ENCODE measurements around the gene RIPPLY2.
A peak's percentile ranks its signal among the peaks of the same experiment; 100 is the strongest.

Gene RIPPLY2

DNA sequence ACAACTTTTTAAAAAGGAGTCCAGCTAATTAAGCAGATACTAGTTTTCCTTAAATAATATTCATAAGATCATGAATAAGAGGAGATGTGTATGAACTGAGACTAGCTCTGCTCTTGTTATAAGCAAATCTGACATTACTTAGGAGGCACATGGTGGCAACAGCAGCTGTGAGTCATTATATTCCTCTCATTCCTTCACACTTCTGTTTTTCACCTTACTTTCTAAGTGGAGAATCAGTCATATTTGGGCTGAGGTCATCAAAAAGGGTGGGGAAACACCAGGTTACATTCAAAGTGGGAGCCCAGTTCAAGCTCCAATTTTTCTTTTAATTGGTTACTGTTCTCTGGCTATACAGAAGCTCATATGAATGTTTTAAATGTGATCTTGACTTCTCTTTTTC lies 6.0 kb upstream of the RIPPLY2 start:
- DNase-seq (ENCODE audit: insufficient read length, low spot score) (no peak), FAIRE-seq (no peak)
- TF ChIP-seq POLR2A (IDR thresholded peaks at IDR 0.05; ENCODE audit: low read depth, low read length), result no peak

GRCh38 chr6:83849127-83849526 lies 4.0 kb upstream of the RIPPLY2 start:
- no peak for FAIRE-seq
- TF ChIP-seq POLR2A (IDR thresholded peaks at IDR 0.05; ENCODE audit: low read depth, low read length), result no peak

GRCh38 chr6:83849610-83850009 lies 3.5 kb upstream of the RIPPLY2 start:
- no peak for TF ChIP-seq POLR2A (IDR thresholded peaks at IDR 0.05; ENCODE audit: low read depth, low read length)
- DNase-seq (ENCODE audit: insufficient read length, low spot score) (no peak), FAIRE-seq (no peak)

More at GRCh38 chr6:83849127-83849526, 4.0 kb upstream of the RIPPLY2 start:
- DNase-seq (ENCODE audit: insufficient read length, low spot score), result no peak

DNA sequence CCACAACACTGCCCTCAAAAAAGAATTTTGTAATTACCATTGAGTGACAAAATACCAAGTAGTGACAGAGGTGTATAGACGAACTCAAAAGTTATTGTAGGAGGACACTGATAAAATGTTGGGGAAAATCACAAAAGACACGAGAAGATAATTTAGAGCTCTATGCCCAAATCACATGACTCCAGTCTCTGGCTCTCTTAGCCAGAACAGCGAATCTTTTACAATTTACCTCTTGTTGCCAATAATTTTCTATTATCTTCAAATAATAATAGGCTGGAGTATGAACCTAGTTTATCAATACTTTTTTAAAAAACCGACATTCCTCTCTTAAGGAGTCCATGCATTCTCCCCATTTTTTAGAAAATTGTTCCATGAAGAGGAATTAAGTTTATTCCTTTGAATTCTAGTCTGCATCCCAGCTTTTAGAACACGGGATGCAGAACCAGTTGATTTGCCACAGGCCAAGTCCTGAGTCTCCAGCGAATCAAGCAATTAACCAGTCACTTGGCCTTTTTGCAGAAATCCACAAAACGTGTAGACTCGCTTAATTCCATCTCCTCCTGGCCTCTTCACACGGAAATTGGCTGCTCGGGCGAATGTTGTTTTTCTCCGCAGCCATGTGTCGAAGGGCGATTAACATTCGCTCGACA lies 507 bp upstream of the RIPPLY2 start:
- no peak for TF ChIP-seq POLR2A (IDR thresholded peaks at IDR 0.05; ENCODE audit: low read depth, low read length)
- no peak for FAIRE-seq

GRCh38 chr6:83854001-83854501 lies 891 bp downstream of the RIPPLY2 start:
- no peak for TF ChIP-seq POLR2A (IDR thresholded peaks at IDR 0.05; ENCODE audit: low read depth, low read length)
- no peak for FAIRE-seq
- no peak for DNase-seq (ENCODE audit: insufficient read length, low spot score)

More for the DNA sequence above, 507 bp upstream of the RIPPLY2 start:
- no peak for DNase-seq (ENCODE audit: insufficient read length, low spot score)

DNA sequence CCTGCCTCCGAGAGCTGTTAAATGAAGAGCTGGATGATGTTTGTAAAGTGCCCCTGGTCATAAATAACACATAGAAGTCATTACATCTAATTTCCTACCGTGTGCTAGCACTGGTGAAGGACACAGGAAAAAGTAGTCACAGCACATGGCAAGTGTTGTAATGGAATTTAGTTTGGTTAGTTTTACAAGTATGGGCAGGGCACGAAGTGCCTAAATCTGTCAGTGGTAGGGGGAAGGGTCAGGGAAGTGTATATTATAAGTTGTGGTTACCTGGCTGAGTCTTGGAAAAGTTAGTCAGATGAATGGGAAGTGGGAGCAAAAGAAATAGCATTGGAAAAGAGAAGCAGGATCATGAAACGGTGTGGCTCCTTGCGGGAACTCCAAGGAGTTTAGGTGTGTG lies 1.6 kb downstream of the RIPPLY2 start:
- no peak for TF ChIP-seq POLR2A (IDR thresholded peaks at IDR 0.05; ENCODE audit: low read depth, low read length)
- no peak for DNase-seq (ENCODE audit: insufficient read length, low spot score)
- no peak for FAIRE-seq

- FAIRE-seq (peak; percentile 99), DNase-seq (ENCODE audit: insufficient read length, low spot score) (peak; percentile 88)
Observed at GRCh38 chr6:83859410-83860358, 6.5 kb downstream of the RIPPLY2 start, which contains the start of gene CYB5R4. TSS of gene CYB5R4 (plus strand) at chr6:83859689. CDS start at chr6:83859783, 94 bp downstream.

DNA sequence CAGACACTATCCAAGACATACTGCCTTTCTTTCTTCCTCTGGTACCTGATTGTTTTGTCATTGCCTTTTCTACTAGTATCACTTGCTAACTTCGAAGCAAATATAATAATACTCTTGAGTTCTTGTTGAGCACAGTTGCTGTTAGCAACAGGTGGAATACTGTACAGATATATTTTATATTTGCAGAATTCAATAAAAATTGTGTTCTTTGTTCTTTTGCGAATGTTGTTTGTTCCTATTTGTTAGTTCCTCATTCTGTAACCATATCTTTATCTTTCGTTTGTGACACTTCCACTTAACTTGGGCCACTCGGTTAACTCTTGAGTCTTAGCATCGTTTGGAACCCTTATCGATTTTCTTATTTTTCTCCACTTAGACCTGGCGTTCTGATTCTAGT lies 7.2 kb downstream of the RIPPLY2 start:
- no peak for DNase-seq (ENCODE audit: insufficient read length, low spot score)
- FAIRE-seq, result no peak
- no peak for TF ChIP-seq POLR2A (IDR thresholded peaks at IDR 0.05; ENCODE audit: low read depth, low read length)

More at GRCh38 chr6:83859410-83860358, 6.5 kb downstream of the RIPPLY2 start, which contains the start of gene CYB5R4:
- TF ChIP-seq POLR2A (IDR thresholded peaks at IDR 0.05; ENCODE audit: low read depth, low read length), result peak; percentile 76

DNA sequence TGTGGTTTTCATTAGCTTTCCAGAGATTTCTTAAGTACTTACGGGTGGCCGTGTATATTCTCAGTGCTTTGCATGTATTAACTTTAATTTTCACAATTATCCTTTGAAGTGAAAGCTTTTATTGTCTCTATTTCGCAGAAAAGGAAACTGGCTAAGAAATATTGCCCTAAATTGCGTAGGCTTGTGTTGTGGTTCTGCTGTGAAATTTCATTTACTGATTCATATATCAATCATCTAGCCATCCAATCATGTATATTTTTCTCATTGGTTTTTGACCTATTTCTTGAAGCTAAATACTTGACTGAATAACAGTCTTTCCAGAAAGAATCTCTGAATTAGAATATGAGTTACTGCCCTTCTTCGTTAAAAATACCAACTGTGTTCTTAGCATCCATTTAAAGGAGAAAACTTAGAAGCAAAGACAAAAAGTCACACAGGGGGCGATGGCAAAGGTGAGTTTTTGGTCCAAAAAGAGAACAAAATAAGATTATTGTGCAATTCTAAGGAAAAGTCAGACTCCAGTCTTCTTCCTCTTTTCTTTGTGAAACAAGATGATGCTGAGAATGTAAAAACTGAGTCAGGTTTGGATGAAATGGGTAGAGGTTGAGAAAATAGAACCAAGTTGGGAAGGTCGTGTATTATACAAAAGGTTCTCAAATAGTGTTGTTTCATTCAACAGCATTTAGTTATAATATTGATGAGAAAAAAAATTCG lies 7.8 kb downstream of the RIPPLY2 start:
- no peak for FAIRE-seq

DNA sequence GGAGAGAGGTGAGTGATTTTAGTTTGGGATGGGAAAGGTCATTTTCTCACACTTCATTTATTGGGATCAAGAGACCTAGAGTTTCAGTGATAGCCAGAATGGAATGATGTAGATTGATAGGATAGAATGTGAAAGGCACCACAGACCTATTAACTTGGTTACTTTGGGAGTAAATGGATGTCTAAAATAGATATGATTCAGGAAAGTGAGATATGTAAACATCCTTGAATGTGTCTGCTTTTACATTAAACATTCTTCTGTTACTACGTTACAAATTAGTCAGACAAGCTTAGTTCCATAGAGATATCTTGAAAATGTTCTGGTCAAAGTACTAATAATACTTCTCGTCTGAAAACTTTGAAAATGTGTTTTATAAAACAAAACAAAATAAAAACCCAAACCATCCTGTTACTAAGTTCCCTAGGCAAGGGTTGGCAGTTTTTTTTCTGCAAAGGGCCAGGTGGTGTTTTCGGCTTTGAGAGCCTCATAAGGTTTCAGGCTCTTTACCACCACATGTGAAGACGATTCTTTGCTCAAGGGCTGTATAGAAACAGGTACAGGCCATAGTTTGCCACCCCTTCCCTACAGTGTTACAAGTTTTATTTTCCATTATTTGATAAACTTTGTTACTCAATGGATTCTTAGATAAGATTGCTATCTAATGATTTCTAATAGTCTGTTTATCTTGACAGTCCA lies 9.8 kb downstream of the RIPPLY2 start:
- no peak for TF ChIP-seq POLR2A (IDR thresholded peaks at IDR 0.05; ENCODE audit: low read depth, low read length)
- FAIRE-seq, result no peak
- DNase-seq (ENCODE audit: insufficient read length, low spot score), result no peak

More for the DNA sequence above, 7.8 kb downstream of the RIPPLY2 start:
- DNase-seq (ENCODE audit: insufficient read length, low spot score), result no peak
- no peak for TF ChIP-seq POLR2A (IDR thresholded peaks at IDR 0.05; ENCODE audit: low read depth, low read length)

DNA sequence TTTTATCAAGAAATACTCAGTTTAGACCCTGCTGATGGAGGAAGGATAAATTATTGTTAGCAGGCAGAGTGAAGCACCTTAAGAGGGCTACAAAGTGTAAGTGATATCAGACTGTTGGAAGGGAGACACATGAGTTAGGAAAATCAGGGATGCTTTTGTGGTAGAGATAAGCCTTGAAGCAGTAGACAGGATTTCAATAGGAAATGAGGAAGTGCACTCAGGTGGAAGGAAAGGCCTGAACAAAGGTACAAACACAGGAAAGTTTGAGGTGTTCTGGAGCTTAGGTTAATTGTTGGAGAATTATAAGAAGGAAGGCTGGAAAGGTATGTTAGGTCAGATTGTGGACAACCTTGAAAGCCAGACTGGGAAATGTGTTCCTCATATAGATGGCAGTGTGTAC lies 13.9 kb downstream of the RIPPLY2 start:
- FAIRE-seq (no peak), DNase-seq (ENCODE audit: insufficient read length, low spot score) (no peak)
- no peak for TF ChIP-seq POLR2A (IDR thresholded peaks at IDR 0.05; ENCODE audit: low read depth, low read length)

- FAIRE-seq, result peak; percentile 100
- DNase-seq (ENCODE audit: insufficient read length, low spot score), result no peak
- no peak for TF ChIP-seq POLR2A (IDR thresholded peaks at IDR 0.05; ENCODE audit: low read depth, low read length)
Observed at GRCh38 chr6:83867527-83868161, 14.5 kb downstream of the RIPPLY2 start.

DNA sequence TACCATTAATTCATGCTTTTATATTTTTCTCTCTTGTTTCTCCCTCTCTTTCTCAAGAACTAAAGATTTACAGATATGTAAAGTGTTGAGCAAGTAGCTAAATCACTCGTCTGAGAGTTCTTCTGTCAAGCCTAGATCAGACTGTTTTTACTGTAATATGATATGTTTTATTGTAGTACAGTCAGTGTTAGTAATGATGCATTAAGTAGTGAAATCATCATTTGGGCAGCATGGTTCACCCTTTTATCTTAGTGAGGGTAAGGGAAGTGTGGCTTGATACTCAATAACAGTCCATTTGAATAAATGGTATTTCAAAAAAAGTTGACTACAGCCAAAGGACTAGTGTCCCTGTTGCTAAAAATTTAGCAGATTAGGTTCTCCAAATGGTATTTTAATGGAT lies 15.5 kb downstream of the RIPPLY2 start:
- TF ChIP-seq POLR2A (IDR thresholded peaks at IDR 0.05; ENCODE audit: low read depth, low read length), result no peak
- no peak for DNase-seq (ENCODE audit: insufficient read length, low spot score)
- FAIRE-seq, result peak; percentile 96
